ENCODE measurements around the gene NDUFAF2. TPM values are rescaled to one million over a fixed set of nuclear protein-coding genes. Genes with fewer than 3 reads are reported as not detected.

The NDUFAF2 gene
- total RNA-seq, 4 donors from 2014 or later = 44.0 to 56.3 (median 45.9) TPM

GRCh38 chr5:61171479-61171878 lies 226.5 kb downstream of the NDUFAF2 start:
- no peak overlapping the region for H3K4me3 ChIP-seq
- no peaks in the 10 kb centered on the region for H3K36me3 ChIP-seq
- H3K27ac ChIP-seq = no peak overlapping the region
- TF ChIP-seq POLR2AphosphoS5 (IDR thresholded peaks at IDR 0.05) (no peak), POLR2A (IDR thresholded peaks at IDR 0.05) (no peak), EP300 (IDR thresholded peaks at IDR 0.05) (no peak)
- TF ChIP-seq, protein P1, sequence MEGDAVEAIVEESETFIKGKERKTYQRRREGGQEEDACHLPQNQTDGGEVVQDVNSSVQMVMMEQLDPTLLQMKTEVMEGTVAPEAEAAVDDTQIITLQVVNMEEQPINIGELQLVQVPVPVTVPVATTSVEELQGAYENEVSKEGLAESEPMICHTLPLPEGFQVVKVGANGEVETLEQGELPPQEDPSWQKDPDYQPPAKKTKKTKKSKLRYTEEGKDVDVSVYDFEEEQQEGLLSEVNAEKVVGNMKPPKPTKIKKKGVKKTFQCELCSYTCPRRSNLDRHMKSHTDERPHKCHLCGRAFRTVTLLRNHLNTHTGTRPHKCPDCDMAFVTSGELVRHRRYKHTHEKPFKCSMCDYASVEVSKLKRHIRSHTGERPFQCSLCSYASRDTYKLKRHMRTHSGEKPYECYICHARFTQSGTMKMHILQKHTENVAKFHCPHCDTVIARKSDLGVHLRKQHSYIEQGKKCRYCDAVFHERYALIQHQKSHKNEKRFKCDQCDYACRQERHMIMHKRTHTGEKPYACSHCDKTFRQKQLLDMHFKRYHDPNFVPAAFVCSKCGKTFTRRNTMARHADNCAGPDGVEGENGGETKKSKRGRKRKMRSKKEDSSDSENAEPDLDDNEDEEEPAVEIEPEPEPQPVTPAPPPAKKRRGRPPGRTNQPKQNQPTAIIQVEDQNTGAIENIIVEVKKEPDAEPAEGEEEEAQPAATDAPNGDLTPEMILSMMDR (IDR thresholded peaks at IDR 0.05) = no peak
- H3K4me1 ChIP-seq = peaks cover 0 to 3% (median 0%) of the 10 kb centered on the region in 3 donors
- no peaks in the 10 kb centered on the region for H3K9me3 ChIP-seq
- ATAC-seq = no peak
- H3K27me3 ChIP-seq = no peaks in the 10 kb centered on the region
- WGBS, 2 donors (ENCODE audit: low coverage in 1 of 2) = 100% methylated on average over 1 of the region's 1 CpG

GRCh38 chr5:61176631-61177030 lies 231.6 kb downstream of the NDUFAF2 start:
- ATAC-seq = no peak
- H3K4me3 ChIP-seq = no peak overlapping the region
- TF ChIP-seq POLR2A (IDR thresholded peaks at IDR 0.05) = no peak
- no peak for TF ChIP-seq POLR2AphosphoS5 (IDR thresholded peaks at IDR 0.05)
- H3K27me3 ChIP-seq = no peaks in the 10 kb centered on the region
- WGBS, 2 donors (ENCODE audit: low coverage in 1 of 2) = 89 to 100% methylated on average over 1 to 3 of the region's 3 CpGs
- H3K9me3 ChIP-seq = no peaks in the 10 kb centered on the region
- no peak overlapping the region for H3K27ac ChIP-seq
- no peaks in the 10 kb centered on the region for H3K36me3 ChIP-seq
- H3K4me1 ChIP-seq = peaks cover 0 to 6% (median 0%) of the 10 kb centered on the region in 3 donors

- Histone ChIP-seq H3K9me3 (no peaks in the 10 kb centered on the region), H3K4me3 (no peak overlapping the region), H3K27ac (no peak overlapping the region), H3K27me3 (no peaks in the 10 kb centered on the region), H3K4me1 (peaks cover 0 to 6% (median 0%) of the 10 kb centered on the region in 3 donors), H3K36me3 (no peaks in the 10 kb centered on the region)
- no peak for ATAC-seq
- WGBS, 2 donors (ENCODE audit: low coverage in 1 of 2) = 91 to 92% methylated on average over 2 to 3 of the region's 3 CpGs
- TF ChIP-seq, protein P1 (IDR thresholded peaks at IDR 0.05) = no peak
- no peak for TF ChIP-seq POLR2A (IDR thresholded peaks at IDR 0.05)
- no peak for TF ChIP-seq EP300 (IDR thresholded peaks at IDR 0.05)
- no peak for TF ChIP-seq POLR2AphosphoS5 (IDR thresholded peaks at IDR 0.05)
Measured at GRCh38 chr5:61177070-61177469, 232.1 kb downstream of the NDUFAF2 start.

GRCh38 chr5:61177716-61178115 lies 232.7 kb downstream of the NDUFAF2 start:
- no peak for ATAC-seq
- no peak overlapping the region for H3K27ac ChIP-seq
- 83 to 85% methylated on average over 3 to 7 of the region's 7 CpGs for WGBS, 2 donors (ENCODE audit: low coverage in 1 of 2)

DNA sequence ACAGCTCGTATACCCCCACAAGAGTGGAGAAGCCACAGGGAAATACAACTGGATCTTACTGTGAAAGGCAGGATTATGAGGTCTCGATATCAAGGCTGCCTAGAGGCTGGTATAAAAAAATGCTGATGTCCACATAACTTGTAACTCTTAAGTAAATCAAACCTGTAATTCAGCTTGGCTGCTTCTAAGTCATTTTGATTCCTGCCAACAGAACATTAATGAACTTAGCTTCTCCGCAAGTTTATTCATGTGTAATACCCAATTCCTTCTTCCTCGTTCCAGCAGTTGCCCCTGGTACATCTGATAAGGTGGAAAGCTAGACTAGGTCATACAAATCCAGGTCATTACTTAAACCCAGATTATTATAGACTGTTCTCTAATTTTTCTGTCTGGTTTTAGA lies 233.7 kb downstream of the NDUFAF2 start:
- WGBS, 2 donors (ENCODE audit: low coverage in 1 of 2) = 89 to 96% methylated on average over 4 of the region's 4 CpGs
- no peaks in the 10 kb centered on the region for H3K9me3 ChIP-seq
- no peak overlapping the region for H3K27ac ChIP-seq
- TF ChIP-seq EP300 (IDR thresholded peaks at IDR 0.05) (no peak), POLR2A (IDR thresholded peaks at IDR 0.05) (no peak), POLR2AphosphoS5 (IDR thresholded peaks at IDR 0.05) (no peak)
- TF ChIP-seq, protein P1 (IDR thresholded peaks at IDR 0.05) = no peak
- no peak overlapping the region for H3K4me3 ChIP-seq
- no peaks in the 10 kb centered on the region for H3K36me3 ChIP-seq
- no peak for ATAC-seq
- peaks cover 0 to 6% (median 0%) of the 10 kb centered on the region in 3 donors for H3K4me1 ChIP-seq
- H3K27me3 ChIP-seq = no peaks in the 10 kb centered on the region

More at GRCh38 chr5:61177716-61178115, 232.7 kb downstream of the NDUFAF2 start:
- Histone ChIP-seq H3K36me3 (no peaks in the 10 kb centered on the region), H3K4me1 (peaks cover 0 to 6% (median 0%) of the 10 kb centered on the region in 3 donors), H3K9me3 (no peaks in the 10 kb centered on the region), H3K27me3 (no peaks in the 10 kb centered on the region), H3K4me3 (no peak overlapping the region)
- TF ChIP-seq POLR2A (IDR thresholded peaks at IDR 0.05) = no peak
- TF ChIP-seq EP300 (IDR thresholded peaks at IDR 0.05) = no peak
- TF ChIP-seq, protein P1 (IDR thresholded peaks at IDR 0.05) = no peak
- TF ChIP-seq POLR2AphosphoS5 (IDR thresholded peaks at IDR 0.05) = no peak

Data from gastroesophageal sphincter (tissue), 4 donors.